Dedifferentiated amniotic fluid mesenchymal stem cell (primary cell): Measurements from ENCODE around the gene CPNE4.

ENCODE experiments used
- DNase-seq: peaks from one replicate; pipeline ENCODE4 v3.0.0-alpha.2; 2016; ENCODE audit errors: extremely low spot score

CPNE4 gene

DNA sequence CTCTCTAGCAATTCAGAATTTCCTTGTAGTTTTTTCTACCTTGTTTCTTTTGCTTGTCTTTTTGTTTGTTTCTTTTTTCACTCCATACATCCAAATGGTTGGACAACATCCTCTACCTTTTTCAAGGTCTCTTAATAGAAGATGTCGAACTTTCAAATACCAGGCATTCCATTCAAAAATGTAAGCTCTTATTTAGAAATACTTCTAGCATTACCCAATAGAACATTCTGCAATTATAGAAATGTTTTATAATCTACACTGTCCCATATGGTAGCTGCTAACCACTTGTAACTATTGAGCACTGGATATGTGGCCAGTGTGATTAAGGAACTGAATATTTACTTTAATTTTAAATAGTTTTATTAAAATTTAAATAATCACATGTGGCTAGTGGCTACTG, 335.8 kb downstream of the CPNE4 start:
- no peak for DNase-seq

DNA sequence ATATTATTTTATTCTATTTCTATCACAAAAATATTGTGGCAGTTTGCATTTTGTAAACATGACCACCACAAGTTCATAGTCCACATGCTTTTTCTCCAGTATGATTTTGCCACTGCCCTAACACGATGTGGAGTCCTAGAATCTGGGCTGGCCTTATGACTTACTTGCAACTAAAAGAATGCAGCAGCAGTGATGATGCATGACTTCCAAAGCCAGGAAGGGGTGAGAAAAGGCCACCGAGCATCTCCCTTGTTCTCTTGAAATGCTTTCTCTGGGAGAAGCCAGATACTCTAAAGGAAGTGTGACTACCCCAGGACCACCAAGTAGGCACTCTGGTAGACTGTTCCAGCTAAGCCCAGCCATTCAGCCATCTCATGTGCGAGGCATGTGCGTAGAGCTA, 340.4 kb downstream of the CPNE4 start:
- no peak for DNase-seq

DNA sequence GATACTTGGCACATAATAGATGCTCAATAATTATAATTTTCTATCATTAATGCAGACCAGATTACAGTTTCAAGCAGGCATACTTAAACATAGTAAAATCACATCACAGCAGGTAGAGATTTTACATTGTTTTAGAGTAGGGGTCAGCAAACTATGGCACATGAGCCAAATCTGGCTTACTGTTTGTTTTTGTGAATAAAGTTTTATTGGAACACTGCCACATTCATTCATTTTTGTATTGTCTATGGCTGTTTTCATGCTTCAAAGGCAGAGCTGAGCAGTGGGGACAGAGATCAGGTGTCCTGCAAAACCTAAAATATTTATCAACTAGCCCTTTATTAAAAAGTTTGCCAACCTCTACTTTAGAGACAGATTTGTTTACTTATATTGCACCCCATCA, 342.5 kb downstream of the CPNE4 start:
- no peak for DNase-seq

DNA sequence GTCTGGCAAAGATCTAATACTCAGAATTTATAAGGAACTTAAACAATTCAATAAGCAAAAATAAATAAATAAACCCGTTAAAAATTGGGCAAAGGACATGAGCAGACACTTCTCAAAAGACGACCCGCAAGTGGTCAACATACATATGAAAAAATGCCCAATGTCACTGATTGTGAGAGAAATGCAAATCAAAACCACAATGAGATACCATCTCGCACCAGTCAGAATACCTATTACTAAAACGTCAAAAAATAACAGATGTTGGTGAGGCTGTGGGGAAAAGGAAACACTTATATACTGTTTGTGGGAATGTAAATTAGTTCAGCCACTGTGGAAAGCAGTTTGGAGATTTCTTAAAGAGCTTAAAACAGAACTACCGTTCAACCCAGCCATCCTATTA, 344.0 kb downstream of the CPNE4 start:
- no peak for DNase-seq

DNA sequence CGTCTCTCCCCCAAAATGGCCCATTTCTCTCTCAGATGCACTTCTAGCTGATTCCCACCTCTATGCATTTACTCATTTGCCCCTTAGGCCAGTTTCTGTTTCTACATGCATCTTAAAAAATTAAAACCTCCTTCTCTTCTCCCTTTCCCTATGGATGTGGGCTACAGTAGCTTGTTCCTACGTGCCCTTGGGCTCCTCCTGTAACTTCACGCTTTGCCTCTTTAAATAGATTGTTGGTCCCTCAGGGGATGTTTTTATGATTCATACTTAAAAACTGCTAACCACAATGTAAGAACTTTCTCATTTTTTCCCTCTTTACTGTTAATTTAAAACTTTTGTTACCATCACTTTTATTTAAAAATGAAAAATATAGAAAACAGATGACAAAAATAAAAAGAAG, 346.4 kb downstream of the CPNE4 start:
- DNase-seq: peak; percentile 20

DNA sequence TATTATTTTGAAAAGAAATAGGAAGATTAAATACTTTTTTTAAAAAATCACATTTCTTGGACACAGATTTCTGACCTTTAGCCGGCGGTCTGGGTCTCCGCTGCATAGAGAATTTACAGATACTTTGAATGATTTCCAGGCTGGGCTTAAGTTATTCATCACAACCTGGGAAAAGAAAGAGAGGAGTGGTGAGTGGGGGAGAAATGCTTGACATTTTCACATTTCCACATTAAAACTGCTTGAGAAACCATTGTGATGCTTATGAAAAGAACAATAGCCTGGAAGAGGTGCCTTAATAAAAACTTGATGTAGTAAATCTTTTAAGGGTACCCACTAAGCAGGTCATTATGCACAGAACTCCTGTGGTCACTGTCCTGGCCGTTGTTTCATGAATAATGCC, 365.2 kb downstream of the CPNE4 start:
- no peak for DNase-seq

DNA sequence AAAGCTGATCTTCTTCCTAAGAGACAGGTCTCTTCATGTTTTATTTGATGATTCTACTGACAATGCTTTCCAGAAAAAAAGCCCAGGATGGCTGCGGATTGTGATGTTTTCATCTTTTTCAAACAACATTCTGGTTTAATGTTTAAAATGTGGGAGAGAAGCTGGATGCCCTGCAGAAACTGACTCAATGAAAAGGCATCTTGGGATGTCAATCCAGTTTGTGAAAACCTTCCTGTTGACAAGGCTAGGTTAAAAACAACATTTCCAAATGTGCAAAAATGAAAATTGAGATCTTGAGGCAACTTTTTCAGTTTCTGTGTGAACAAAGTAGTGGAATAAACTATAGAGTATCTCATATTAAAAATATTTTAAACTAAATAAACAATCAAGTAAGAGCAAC, 376.0 kb downstream of the CPNE4 start:
- DNase-seq: no peak

DNA sequence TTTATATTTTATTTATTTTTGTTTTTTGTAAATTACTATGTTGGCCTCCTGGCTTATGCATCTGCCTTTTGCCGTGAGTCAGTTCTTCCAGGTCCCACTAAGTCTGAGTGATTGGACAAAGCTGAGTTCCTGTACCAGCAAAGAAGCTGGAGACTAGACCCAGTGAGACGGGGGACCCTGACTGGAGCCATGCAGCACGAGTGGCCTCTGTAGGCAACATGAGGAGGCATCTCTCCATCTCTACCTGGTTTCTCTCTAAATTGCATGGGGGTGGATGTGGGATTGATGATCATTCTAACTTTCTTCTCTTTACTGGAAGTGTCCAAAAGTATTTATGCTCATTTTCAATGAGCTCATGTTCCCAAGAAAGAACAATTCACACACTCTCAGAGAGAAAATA, 376.7 kb downstream of the CPNE4 start:
- no peak for DNase-seq

DNA sequence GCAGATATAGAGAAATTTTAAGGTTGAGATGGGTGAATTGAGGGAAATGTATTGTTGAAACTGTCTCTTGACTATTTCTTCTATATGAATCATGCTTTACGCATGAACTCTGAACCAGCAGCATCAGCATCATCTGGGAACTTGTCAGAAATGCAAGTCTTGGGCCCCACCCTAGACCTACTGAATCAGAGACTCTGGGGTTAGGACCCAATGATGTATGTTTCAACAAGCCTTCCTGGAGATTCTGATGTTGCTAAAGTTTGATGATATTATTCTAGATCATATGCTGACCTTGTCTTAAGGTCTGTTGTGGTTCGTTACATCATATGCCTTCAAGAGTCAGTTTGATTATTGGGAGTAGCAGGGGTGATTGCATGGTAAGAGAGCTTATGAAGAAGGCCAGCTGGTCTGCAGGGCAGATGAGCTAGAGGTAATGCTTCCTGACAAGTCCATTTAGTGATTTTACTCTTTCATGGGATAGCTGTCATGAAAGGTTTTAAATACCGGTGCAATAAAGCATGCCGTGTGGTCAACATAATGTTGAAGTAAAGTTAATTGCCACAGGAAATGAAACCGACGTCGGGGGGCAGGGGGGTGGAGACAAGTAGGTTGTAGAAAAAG, 379.6 kb downstream of the CPNE4 start:
- DNase-seq: no peak

DNA sequence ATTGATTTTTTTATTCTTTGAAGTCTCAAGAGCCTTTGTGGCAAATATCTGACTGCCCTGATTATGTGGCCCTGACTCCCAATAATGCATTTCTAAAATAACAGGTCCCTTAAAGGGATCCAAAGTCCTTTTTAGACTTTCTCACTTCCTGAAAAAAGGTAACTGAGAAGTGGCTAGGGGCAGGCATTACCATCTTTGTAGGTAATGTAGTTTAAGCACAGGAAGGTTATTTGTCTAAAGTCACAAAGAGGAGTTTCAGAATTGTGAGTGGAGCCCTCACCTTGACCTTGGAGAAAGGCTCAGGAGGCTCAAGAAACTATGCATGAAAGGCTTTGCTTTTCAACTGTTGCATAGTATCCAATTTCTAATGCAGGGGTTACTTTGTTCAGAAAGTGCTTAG, 389.2 kb downstream of the CPNE4 start:
- DNase-seq: no peak

DNA sequence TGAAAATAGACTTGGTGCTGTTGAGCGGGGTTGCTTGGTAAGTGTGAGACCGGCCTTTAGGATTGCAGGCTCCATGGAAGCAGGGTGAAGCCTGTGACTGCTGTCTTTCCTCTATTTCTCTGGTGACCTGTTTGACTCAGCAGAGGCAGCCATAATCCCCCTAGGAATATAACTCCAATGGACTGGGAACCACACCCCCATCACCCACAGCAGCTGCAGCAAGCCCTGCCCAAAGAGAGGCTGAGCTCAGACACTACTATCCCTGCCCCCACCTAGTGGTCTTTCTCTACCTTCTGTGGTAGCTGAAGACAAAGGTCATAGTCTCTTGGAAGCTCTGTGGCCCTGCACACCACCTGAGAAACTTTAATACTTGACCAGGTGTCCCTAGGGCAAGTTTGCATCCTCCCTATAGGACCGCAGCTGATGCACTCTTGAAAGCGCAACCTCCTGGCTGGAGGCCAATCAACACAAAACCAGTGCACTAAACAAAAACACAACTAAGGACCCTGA, 398.5 kb downstream of the CPNE4 start:
- no peak for DNase-seq

DNA sequence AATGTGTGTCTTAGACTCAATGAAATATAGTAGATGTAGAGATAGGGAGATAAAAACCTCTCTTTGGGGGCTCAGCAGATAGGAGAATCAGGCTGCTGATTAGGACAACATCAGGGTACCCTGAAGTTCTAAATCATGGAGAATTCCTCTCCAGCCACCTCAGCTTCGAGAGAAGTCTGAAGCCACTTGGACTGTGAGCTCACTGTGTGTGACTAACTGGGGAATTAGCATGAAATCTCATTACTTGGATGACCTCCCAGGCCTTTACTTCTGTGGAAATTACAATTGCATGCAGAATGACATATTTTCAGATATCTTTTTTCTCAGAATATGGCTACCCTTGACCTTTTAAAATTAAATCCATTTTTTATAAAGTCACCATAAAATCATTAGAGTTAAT, 404.0 kb downstream of the CPNE4 start:
- DNase-seq: no peak

DNA sequence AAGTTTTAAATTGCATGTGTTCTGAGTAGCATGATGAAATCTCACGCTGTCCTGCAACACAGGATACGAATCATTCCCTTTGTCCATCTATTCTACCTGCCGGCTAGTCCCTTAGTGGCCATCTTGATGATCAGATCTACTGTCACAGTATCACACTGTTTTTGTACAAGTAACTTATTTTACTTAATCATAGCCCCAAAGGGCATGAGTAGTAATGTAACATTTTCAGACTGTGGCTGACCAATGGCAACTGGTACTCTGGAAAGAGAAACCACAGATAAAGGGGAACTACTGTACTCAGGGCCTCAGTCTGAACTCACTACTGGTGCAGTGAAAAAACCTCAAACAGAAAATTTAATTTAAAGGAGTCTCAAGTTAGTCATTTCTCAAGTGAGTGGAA, 404.7 kb downstream of the CPNE4 start:
- no peak for DNase-seq

DNA sequence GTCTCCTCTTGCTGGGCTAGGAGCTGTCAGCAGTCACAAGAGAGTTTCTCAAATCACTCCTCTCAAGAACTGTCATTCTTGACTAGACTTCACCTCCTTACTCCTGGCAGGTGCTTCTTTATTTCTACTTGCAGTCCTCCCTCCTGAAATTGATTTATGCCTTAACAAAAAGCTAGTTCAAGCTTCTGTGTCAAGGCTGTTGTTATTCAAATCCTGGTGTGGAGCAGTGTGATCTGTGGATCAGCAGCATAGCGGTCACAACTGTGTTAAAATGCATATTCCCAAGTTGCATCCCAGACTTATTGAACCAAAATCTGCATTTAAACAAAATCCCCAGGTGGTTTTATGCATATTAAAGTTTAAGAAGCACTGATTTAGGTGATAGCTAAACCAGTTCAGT, 411.4 kb downstream of the CPNE4 start:
- no peak for DNase-seq

DNA sequence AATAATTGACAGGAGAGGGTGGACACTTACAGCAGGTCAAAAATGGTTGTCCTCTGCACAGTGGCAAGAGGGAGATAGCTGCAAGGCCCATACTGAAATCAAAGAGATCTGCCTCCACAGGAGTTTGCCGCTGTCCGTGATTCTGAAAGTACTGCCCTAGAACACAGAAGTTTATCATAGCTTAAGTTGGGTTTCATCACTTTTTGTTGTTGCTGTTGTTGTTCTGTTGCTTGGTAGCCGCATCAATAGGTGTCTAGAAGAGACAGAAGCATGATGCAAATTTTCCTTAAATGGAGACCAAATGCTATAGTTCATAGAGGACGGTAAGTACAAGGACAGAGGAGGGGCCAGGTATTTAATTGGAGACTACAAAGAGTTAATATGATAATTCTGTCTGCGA, 412.1 kb downstream of the CPNE4 start:
- no peak for DNase-seq

DNA sequence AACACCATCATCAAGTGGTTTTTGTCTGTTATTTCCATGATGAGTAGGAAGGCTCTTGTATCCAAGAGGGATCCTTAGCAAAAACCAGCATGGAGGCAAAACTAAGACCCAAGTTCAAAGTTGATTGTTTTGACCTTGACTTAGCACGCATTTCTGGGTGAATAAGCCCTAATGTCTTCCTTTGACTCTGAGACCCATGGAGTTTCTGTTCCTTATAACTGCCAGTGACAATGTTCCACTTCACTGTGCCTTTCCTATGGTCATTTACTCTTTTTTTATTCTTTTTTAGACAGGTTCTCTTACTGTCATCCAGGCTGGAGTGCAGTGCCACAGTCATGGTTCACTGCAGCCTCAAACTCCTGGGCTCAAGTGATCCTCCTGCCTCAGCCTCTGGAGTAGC, 413.8 kb downstream of the CPNE4 start:
- no peak for DNase-seq

DNA sequence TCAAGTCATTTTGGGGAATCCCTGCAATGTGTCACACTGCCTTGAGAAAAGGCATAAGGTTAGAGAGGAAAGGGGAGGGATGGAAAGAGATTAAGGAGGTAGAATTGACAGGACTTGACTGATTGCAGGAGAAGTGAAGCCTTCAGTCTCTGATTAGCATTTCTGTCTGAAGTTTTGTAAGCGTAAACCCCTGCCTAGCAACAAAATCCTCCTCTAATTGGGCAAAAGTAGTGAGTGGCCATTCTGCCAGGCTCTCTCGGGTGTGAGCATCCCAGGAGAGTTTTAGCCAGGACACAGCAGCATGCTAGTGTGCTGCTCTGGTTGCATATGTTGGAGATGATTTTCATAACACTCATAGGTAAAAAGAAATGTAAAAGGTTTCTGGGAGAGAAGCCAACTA, 415.0 kb downstream of the CPNE4 start:
- DNase-seq: no peak

DNA sequence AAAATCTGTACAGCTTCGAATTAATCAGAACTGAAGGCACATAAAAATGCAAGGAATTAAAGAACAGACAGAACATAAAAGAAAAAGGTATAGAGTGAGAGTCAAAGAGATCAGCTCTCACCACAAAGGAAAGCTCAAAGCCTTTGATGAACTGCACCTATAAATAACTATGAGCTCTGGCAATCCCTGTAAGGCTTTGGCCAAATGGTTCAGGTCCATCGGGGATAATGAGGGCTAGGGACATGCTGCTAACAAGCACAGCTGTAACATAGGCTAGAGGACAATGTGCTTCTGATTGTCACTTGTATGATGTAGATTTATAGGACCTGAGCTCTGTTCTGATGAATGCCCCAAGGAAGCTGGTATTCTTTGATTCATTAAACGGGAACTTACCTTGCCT, 418.1 kb downstream of the CPNE4 start:
- DNase-seq: no peak

DNA sequence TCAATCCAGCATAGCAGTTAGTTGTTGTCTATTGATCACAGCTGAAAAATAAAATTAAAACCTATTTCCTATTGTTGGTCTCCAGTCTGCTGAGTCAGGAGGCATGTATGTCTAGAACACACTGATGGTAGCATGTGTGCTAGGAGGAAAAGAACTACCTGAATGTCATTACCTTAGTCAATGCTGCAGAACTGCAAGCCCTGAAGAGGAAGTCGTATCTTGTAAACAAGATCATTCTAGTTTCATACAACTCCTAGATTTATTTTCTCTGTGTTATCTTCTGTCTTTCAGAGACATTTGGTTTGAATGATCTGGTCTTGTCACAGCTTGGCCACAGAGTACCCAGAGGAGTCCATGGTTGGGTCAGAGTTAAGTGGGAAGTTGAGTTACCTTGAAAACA, 422.1 kb downstream of the CPNE4 start:
- no peak for DNase-seq

DNA sequence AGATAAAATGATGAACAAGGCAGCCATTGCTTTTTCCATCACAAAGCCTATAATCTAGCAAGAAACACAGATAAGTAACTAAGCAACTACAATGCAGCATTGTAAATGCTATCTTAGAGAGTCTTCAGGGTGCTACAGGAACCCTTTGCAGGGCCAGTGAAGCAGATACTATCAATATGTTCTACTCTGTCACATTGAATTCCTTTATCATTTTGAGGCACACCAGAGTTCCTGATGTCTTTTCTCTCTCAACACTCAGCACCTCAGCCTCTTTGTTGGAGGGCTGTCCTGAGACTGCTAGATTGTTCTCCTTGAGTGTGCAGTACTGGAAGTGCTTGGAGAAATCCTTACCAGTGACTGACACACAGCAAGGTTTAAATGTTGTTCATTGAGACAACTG, 424.6 kb downstream of the CPNE4 start:
- no peak for DNase-seq

DNA sequence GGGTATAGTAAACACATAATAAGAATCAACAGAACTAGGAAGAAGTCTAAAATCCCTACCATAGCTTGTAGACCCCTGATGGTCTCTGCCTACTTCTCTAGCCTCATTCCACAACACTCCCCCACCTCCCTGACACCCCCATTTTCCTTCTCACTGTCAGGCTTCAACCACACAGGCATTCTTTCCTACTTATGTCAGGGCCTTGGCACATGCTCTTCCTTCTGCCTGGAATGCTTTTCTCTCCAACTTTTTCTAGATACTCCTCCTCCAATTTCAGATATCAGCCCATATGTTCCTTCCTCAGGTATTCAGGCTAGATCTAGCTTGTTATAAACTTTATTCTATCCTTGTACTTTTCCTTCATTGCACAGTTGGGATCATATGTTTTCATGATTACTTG, 426.1 kb downstream of the CPNE4 start:
- no peak for DNase-seq

DNA sequence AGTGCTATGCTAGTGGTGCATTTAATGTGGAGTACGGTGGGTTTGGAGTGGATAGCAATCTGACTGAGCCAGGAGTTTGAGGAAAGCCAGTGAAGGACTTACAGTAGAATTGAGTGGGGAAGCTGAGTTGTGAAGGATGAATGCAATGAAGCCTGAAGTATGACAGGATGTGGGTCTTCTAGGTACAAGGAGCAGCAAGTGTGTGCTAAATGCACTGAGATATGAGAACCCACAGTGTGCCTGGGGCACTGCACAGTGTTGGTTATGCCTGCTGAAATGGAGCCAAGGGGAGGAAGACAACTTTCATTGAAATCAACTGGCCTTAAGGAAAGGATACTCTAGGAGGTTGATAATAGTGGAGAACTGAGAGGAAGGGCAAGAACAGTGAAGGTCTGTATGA, 426.5 kb downstream of the CPNE4 start:
- no peak for DNase-seq

DNA sequence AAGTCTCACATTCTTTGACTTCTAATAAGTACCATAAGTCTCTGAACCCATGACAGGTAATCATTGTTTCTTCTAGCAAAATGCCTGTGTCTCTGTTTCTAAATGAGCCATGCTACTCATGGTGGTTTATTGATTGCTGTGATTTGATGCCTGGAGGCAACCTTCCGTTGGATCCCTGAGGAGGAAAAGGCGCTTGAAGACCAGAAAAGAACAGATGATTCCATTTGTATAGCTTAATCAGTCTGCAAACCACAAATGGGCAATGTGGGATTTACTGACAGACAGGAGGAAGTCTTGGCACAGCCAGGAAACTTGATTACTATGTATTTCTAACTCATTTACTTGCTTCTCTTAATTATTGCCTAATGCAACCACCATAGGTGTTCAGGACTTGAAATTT, 428.9 kb downstream of the CPNE4 start:
- no peak for DNase-seq

DNA sequence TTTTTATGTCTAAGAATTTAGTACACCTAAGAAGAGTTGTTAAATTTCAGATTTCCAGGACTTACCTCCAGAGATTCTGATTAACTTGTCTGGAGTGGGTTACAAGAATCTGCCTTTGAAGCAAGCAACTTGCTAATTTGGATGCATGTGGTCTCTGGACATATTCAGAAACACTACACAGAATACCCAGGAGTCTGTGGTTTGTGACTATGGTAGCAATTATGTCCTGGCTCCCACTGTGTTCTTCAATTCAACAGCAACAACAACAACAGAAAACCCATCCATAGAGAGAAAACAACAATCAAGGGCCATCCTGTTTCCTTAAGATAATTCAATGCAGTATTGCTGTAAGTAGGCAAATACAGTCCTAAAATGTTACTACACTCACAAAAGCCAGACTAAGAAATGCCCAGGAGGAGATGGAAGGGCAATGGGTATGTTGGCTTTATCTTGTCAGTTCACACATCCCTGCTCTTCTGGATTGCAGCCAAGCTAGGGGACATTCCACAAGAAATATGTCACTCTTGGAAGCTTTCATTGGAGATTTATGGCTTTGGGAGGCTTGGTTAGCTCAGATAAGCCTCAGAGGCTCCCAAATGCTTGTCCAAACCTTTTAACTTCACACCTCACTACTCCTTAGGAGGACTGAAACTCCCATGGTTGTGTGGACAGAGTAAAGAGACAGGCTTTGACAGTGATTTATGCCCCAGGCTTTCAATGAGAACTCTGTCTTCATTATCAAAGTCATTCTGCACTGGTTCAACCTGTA, 432.6 kb downstream of the CPNE4 start:
- no peak for DNase-seq
